ENCODE data around the gene JAZF1.

The JAZF1 gene

DNA sequence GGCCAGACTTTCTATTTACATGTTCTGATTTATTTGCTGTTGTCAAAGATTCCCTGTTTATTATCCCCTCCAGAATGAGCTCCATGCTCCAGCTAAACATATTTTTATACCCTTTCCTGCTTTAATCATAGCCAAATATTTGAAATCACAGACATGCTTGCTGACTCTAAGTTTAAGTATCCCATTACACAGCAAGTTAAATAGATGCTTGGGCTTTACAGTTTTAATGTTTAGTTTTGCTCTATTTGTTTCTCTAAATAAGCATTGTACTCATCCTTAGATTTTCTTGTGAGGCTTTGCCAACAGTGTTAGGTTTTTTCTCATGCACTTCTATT lies 243.9 kb downstream of the JAZF1 start:
- H3K4me1 ChIP-seq (ENCODE audit: control insufficient read depth in 1 of 2, insufficient read depth in 1 of 2, low read depth in 1 of 2, low read length in 1 of 2), result peaks cover 6 to 28% of the 10 kb centered on the region in 2 experiments
- H3K27ac ChIP-seq, result no peak overlapping the region
- H3K27me3 ChIP-seq, result no peaks in the 10 kb centered on the region
- TF ChIP-seq, protein P1, sequence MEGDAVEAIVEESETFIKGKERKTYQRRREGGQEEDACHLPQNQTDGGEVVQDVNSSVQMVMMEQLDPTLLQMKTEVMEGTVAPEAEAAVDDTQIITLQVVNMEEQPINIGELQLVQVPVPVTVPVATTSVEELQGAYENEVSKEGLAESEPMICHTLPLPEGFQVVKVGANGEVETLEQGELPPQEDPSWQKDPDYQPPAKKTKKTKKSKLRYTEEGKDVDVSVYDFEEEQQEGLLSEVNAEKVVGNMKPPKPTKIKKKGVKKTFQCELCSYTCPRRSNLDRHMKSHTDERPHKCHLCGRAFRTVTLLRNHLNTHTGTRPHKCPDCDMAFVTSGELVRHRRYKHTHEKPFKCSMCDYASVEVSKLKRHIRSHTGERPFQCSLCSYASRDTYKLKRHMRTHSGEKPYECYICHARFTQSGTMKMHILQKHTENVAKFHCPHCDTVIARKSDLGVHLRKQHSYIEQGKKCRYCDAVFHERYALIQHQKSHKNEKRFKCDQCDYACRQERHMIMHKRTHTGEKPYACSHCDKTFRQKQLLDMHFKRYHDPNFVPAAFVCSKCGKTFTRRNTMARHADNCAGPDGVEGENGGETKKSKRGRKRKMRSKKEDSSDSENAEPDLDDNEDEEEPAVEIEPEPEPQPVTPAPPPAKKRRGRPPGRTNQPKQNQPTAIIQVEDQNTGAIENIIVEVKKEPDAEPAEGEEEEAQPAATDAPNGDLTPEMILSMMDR (IDR thresholded peaks at IDR 0.05), result no peak
- no peaks in the 10 kb centered on the region for H3K9me3 ChIP-seq
- no peak overlapping the region for H3K4me3 ChIP-seq (ENCODE audit: low read depth in 1 of 2, low read length in 1 of 2)
- H3K36me3 ChIP-seq, result no peaks in the 10 kb centered on the region

DNA sequence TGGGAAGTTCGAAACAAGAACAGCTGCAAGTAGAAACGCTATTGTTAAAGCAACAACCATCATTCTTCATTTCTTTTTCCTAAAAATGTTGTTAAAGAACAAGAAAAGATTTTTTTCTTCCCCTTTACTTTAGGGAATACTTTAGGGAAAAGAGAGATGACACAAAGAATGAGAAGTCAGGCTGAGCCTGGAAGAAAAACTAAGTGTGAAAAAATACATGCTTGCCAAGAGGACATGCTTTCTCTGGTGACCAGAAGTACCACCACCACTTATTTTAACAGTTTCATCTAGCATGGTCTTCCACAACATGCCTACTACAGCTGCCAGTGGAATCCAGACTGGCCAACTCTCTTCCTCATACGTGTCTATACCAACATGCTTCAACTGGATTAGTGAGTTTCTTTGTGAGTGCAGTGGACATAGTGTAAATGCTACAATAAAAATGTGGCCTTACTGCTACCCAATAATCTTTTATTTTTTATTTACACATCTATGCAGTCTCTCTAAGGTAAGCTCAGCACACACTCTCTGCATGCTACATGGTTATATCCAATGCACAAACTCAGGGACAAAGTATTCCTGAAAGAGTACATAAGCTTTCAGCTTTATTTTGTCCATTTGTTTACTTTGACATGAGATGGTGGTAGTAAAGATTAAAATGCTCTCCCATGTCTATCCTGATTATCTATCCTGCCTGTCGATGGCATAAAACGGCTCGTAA lies 244.4 kb downstream of the JAZF1 start:
- Histone ChIP-seq H3K36me3 (no peaks in the 10 kb centered on the region), H3K4me3 (ENCODE audit: low read depth in 1 of 2, low read length in 1 of 2) (no peak overlapping the region), H3K9me3 (no peaks in the 10 kb centered on the region), H3K4me1 (ENCODE audit: control insufficient read depth in 1 of 2, insufficient read depth in 1 of 2, low read depth in 1 of 2, low read length in 1 of 2) (peaks cover 6 to 23% of the 10 kb centered on the region in 2 experiments), H3K27me3 (no peaks in the 10 kb centered on the region), H3K27ac (no peak overlapping the region)
- TF ChIP-seq, protein P1 (IDR thresholded peaks at IDR 0.05), result no peak

DNA sequence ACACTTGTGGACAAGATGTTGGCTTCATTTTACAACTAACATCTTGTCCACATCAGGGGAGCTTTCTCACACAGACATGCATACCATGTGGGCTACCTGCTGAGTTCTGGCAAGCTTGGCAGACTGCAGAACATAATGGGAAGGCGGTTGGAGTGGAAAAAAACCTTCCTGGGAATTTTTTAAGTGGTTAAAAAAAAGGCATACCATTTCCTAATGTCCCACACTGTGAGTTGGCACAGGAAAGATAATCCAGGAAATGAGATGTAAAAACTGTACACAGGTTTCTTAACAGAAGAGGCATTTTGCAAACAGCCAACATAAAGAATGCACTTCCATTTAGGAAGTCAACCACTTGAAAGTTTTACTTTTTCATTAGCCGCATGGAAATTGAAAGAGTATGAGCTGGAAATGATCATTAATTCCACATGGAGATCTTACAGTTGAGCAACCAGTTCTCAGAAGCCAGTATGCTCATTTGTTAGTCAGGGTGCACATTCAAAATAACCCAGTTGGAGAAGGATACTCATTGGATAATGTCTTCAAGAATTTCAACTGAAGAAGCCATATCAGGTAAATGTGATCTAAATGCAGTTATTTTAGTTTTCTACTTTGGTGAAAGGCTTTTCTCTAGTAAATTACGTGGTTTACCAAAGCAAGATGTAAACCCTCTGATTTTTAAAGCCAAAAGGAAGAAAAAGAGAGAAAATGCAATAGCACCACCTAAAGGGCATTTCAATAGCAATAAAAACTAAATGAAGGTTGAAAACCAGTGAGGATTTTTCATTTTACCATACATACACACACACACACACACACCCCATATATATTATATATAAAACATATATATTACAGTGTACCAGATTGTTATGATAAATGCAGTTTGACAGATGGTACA lies 246.7 kb downstream of the JAZF1 start:
- TF ChIP-seq, protein P1 (IDR thresholded peaks at IDR 0.05), result no peak
- Histone ChIP-seq H3K4me1 (ENCODE audit: control insufficient read depth in 1 of 2, insufficient read depth in 1 of 2, low read depth in 1 of 2, low read length in 1 of 2) (peaks cover 6 to 23% of the 10 kb centered on the region in 2 experiments), H3K4me3 (ENCODE audit: low read depth in 1 of 2, low read length in 1 of 2) (no peak overlapping the region), H3K27ac (no peak overlapping the region), H3K9me3 (no peaks in the 10 kb centered on the region), H3K27me3 (no peaks in the 10 kb centered on the region), H3K36me3 (no peaks in the 10 kb centered on the region)

DNA sequence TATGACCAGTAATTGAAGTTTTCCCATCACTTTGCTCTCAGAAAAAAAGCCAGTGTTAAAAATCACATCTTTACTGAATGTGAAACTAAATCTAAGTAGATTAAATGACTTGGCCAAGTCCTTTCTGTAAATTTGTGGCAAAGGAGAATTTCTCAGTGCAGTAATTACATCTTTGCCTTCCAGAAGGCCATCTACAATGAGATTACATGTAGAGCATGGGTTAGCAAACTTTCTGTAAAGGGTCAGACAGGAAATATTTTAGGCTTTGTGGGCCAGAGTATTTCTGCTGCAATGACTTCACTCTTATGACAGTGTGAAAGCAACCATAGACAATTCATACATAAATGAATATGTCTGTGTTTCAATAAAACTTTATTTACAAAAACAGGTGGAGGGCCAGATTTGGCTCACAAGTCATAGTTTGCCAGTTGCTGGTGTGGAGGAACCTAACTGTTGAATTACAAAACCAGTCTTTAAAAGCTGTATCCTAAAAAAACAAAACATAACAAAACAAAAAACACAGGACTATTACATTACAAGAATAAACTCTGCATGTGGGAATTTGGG lies 249.6 kb downstream of the JAZF1 start:
- Histone ChIP-seq H3K36me3 (no peaks in the 10 kb centered on the region), H3K4me1 (ENCODE audit: control insufficient read depth in 1 of 2, insufficient read depth in 1 of 2, low read depth in 1 of 2, low read length in 1 of 2) (peaks cover 6 to 10% of the 10 kb centered on the region in 2 experiments), H3K27ac (no peak overlapping the region), H3K27me3 (no peaks in the 10 kb centered on the region), H3K4me3 (ENCODE audit: low read depth in 1 of 2, low read length in 1 of 2) (no peak overlapping the region), H3K9me3 (no peaks in the 10 kb centered on the region)
- TF ChIP-seq, protein P1 (IDR thresholded peaks at IDR 0.05), result no peak

DNA sequence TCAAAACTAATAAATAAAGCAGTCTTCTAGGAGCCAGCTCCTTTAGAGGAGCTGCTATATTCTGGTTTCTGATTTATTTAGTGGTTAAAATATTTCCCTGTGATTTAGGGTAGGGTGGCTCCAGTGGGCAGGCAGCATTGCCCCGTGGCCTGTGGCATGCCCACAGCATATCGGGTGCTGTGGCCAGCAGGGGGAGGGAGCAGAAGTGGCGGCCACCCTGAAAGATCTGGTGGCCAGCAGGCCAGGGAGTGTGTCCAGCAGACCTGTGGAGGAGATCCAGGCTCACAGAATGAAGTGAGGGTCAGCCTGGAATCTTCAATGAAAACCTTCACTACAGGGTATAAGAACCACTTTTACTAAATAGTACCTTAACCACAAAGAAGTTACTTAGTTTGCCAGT lies 251.5 kb downstream of the JAZF1 start:
- no peaks in the 10 kb centered on the region for H3K36me3 ChIP-seq
- H3K27ac ChIP-seq, result no peak overlapping the region
- no peaks in the 10 kb centered on the region for H3K9me3 ChIP-seq
- H3K4me3 ChIP-seq (ENCODE audit: low read depth in 1 of 2, low read length in 1 of 2), result no peak overlapping the region
- H3K27me3 ChIP-seq, result no peaks in the 10 kb centered on the region
- peaks cover 6 to 7% of the 10 kb centered on the region in 2 experiments for H3K4me1 ChIP-seq (ENCODE audit: control insufficient read depth in 1 of 2, insufficient read depth in 1 of 2, low read depth in 1 of 2, low read length in 1 of 2)
- TF ChIP-seq, protein P1 (IDR thresholded peaks at IDR 0.05), result no peak
